GM23248 (cell line): ENCODE measurements around the gene TRPM3.

ENCODE experiments used
- EZH2 ChIP-seq: fragments of 200-600 bp; sonication (generic); IDR thresholded peaks from 2 replicates; pipeline ENCODE4 v1.6.1; 2018; ENCODE audit warnings: antibody characterized with exemption, mild to moderate bottlenecking; ENCODE audit not compliant: insufficient read depth, poor library complexity, severe bottlenecking
- EZH2phosphoT487 ChIP-seq: fragments of 200-600 bp; sonication (generic); IDR thresholded peaks from 2 replicates; pipeline ENCODE4 v1.6.1; 2018; ENCODE audit warnings: antibody characterized with exemption, moderate library complexity, mild to moderate bottlenecking, low read depth; ENCODE audit not compliant: insufficient read depth

- TF ChIP-seq EZH2phosphoT487 (no peak), EZH2 (no peak)
Measured at GRCh38 chr9:70510157-70510770, 611.2 kb downstream of the TRPM3 start.
